RWPE2 (cell line): Measurements from ENCODE around the gene HNRNPUL2.
"Not testable (repeated sequence)": the region's sequence is repeated elsewhere in the genome, so short reads cannot be mapped to it uniquely, and the experiment has no call there.

Experiments used
- ATAC-seq: fragments of 200-7000 bp; cut with Tn5 transposase; 3 replicates; pipeline ENCODE4 v1.9.1; 2021; ENCODE audit warnings: low read depth
- DNase-seq: peaks from one replicate; pipeline ENCODE4 v3.0.0-alpha.2; 2020; ENCODE audit warnings: low spot score
- H3K27ac ChIP-seq: fragments of 450-650 bp; 2 replicates; pipeline ENCODE4 v1.5.1; 2017; ENCODE audit warnings: mild to moderate bottlenecking; ENCODE audit not compliant: poor library complexity, severe bottlenecking
- H3K27me3 ChIP-seq: fragments of 250-450 bp; sonication (Bioruptor Pico); 2 replicates; pipeline ENCODE4 v1.5.1; 2021; ENCODE audit warnings: mild to moderate bottlenecking, moderate library complexity; ENCODE audit not compliant: insufficient read depth, poor library complexity, severe bottlenecking
- H3K36me3 ChIP-seq: fragments of 250-450 bp; sonication (Bioruptor Pico); 2 replicates; pipeline ENCODE4 v1.5.1; 2020; ENCODE audit warnings: low read depth, mild to moderate bottlenecking, moderate library complexity
- H3K4me1 ChIP-seq: fragments of 250-450 bp; sonication (Bioruptor Pico); 2 replicates; pipeline ENCODE4 v1.5.1; 2021; ENCODE audit warnings: mild to moderate bottlenecking, moderate library complexity; ENCODE audit not compliant: insufficient read depth, poor library complexity, severe bottlenecking
- H3K4me3 ChIP-seq: fragments of 250-450 bp; sonication (Bioruptor Pico); 2 replicates; pipeline ENCODE4 v1.5.1; 2021; ENCODE audit warnings: mild to moderate bottlenecking, moderate library complexity; ENCODE audit not compliant: severe bottlenecking
- H3K9me3 ChIP-seq: fragments of 250-450 bp; sonication (Bioruptor Pico); 2 replicates; pipeline ENCODE4 v1.5.1; 2021; ENCODE audit warnings: mild to moderate bottlenecking, moderate library complexity; ENCODE audit not compliant: severe bottlenecking
- TF ChIP-seq, protein P1 (sequence below): fragments of 450-650 bp; IDR thresholded peaks from one replicate; pipeline ENCODE4 v1.5.1; 2017; ENCODE audit warnings: mild to moderate bottlenecking, moderate library complexity; ENCODE audit not compliant: poor library complexity, severe bottlenecking

HNRNPUL2 gene

DNA sequence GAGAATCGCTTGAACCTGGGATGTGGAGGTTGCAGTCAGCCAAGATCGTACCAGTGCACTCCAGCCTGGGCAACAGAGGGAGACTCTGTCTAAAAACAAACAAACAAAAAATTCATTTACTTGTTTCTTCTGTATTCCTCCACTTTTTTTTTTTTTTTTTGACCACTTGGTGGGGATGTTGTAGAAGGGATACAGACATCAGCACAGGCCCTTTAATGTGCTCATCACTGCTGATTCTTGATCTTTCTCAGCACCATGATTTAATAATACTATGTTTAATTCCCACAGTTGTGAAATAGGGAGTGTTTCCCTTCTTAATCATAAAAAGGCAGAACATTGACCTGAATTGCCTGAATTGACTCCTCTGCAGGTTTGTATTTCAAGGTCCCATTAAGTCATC, 5.6 kb upstream of the HNRNPUL2 start:
- no peak overlapping the region for H3K27ac ChIP-seq
- TF ChIP-seq, protein P1, sequence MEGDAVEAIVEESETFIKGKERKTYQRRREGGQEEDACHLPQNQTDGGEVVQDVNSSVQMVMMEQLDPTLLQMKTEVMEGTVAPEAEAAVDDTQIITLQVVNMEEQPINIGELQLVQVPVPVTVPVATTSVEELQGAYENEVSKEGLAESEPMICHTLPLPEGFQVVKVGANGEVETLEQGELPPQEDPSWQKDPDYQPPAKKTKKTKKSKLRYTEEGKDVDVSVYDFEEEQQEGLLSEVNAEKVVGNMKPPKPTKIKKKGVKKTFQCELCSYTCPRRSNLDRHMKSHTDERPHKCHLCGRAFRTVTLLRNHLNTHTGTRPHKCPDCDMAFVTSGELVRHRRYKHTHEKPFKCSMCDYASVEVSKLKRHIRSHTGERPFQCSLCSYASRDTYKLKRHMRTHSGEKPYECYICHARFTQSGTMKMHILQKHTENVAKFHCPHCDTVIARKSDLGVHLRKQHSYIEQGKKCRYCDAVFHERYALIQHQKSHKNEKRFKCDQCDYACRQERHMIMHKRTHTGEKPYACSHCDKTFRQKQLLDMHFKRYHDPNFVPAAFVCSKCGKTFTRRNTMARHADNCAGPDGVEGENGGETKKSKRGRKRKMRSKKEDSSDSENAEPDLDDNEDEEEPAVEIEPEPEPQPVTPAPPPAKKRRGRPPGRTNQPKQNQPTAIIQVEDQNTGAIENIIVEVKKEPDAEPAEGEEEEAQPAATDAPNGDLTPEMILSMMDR: peak; percentile 28
- no peak overlapping the region for H3K4me3 ChIP-seq
- ATAC-seq (no peak), DNase-seq (no peak)
- H3K9me3 ChIP-seq: no peaks in the 10 kb centered on the region
- H3K27me3 ChIP-seq: no peaks in the 10 kb centered on the region
- H3K36me3 ChIP-seq: peaks cover 70% of the 10 kb centered on the region
- peaks cover 5% of the 10 kb centered on the region for H3K4me1 ChIP-seq

DNA sequence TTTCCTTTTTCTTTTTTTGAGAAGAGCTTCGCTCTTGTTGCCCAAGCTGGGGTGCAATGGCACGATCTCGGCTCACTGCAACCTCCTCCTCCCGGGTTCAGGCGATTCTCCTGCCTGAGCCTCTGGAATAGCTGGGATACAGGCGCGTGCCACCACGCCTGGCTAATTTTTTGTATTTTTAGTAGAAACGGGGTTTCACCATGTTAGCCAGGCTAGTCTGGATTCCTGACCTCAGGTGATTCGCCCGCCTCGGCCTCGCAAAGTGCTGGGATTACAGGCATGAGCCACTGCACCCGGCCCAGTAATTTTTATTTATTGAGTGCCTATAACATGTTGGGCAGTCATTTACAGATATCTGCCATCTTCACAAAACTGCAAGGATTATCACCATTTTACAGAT, 2.8 kb upstream of the HNRNPUL2 start:
- not testable (repeated sequence) for ATAC-seq, H3K9me3 ChIP-seq, H3K4me1 ChIP-seq, H3K27me3 ChIP-seq, DNase-seq
- Histone ChIP-seq H3K27ac (peak overlapping the region; percentile 89), H3K36me3 (peaks cover 58% of the 10 kb centered on the region), H3K4me3 (peak overlapping the region; percentile 67)

DNA sequence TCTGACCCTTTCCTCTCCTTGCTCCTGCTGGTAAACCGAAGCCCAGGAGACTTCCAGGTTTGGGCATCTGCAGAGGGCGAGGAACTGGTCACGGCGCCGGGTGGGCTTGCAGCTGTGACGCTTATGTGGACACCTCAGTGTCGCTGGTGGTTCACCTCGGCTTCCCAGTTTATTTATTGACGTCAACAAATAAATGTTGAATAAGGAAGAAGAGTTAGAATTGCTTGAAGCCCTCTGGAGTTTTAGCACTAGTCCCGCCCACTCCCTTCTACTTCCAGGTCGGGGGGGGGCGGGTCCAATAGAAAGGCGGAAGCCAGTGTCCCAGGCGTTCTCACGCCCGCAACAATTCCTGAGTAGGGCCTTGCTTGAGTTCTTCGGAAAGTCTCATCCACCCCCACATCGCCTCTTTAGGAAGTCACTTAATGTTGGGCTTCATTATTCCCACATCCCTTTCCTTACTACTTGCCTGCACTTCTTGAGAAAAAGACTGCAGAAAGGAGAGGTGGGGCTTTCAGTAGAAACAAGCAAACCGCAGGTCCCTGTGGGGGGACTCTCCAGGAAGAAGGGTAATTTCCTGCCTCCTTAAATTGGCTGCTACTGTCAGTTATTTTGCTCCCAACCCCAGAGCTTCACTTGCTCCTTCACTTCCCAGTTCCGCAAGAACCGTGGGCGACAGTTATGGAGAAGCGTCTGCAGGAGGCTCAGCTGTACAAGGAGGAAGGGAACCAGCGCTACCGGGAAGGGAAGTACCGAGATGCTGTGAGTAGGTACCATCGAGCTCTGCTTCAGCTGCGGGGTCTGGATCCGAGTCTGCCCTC, 1.1 kb upstream of the HNRNPUL2 start, which contains the start of gene TTC9C:
Gene TTC9C (plus strand): TSS at position 316 of the 818 bp plus-strand sequence. CDS start 363 bp downstream, at position 679.
- H3K4me3 ChIP-seq: peak within 1 kb of the TSS; percentile 67
- no peaks in the 10 kb centered on the region for H3K9me3 ChIP-seq
- peaks cover 58% of the 10 kb centered on the region for H3K36me3 ChIP-seq
- TF ChIP-seq, protein P1: no peak
- peak; percentile 93 for DNase-seq
- peak within 1 kb of the TSS; percentile 89 for H3K27ac ChIP-seq
- peaks cover 10% of the 10 kb centered on the region for H3K4me1 ChIP-seq
- no peaks in the 10 kb centered on the region for H3K27me3 ChIP-seq
- peak; percentile 62 for ATAC-seq

DNA sequence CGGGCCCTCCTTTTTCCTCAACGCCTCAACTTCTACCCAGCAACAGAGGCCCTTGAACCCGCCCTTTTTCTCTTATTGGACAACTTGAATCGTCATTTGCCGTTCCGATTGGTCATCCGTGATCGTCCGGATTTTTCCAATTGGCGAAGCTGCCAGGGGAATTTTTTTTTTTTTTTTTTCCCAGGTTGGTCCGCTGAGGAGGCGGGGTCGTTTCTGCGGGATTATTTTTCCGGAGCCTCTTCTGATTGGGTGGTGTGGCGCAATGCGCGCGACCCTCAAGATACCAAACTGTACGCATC, 564 bp upstream of the HNRNPUL2 start:
- H3K9me3 ChIP-seq: no peaks in the 10 kb centered on the region
- DNase-seq (peak; percentile 87), ATAC-seq (peak; percentile 63)
- peak overlapping the region; percentile 67 for H3K4me3 ChIP-seq
- H3K27me3 ChIP-seq: no peaks in the 10 kb centered on the region
- peaks cover 10% of the 10 kb centered on the region for H3K4me1 ChIP-seq
- TF ChIP-seq, protein P1: no peak
- H3K36me3 ChIP-seq: peaks cover 58% of the 10 kb centered on the region
- peak overlapping the region; percentile 89 for H3K27ac ChIP-seq

DNA sequence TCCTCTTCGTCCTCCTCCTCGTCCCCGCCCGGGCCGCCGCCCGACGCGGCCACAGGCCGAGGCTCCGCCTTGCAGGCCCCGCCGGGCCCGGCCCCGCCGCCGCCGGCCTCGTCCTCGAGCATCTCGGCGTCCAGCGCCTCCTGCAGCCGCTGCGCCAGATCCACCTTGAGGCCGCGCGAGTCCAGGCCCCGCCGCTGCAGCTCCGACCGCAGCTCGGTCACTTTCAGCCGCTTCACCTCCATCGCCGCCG, 417 bp downstream of the HNRNPUL2 start:
- H3K36me3 ChIP-seq: peaks cover 60% of the 10 kb centered on the region

More for the DNA sequence above, 417 bp downstream of the HNRNPUL2 start:
- H3K4me3 ChIP-seq: peak overlapping the region; percentile 67
- peak overlapping the region; percentile 89 for H3K27ac ChIP-seq
- TF ChIP-seq, protein P1: no peak
- no peaks in the 10 kb centered on the region for H3K27me3 ChIP-seq
- ATAC-seq (no peak; the same call in 2 of the 3 replicates), DNase-seq (no peak)
- no peaks in the 10 kb centered on the region for H3K9me3 ChIP-seq
- H3K4me1 ChIP-seq: peaks cover 10% of the 10 kb centered on the region
